ENCODE results near the gene TBX2.

Gene TBX2

GRCh38 chr17:61405686-61406536, 6.3 kb downstream of the TBX2 start:
- Histone ChIP-seq H2AFZ (ENCODE audit: low read depth) (no peak overlapping the region), H3K79me2 (ENCODE audit: insufficient read depth, low read depth) (no peaks in the 10 kb centered on the region), H3K36me3 (ENCODE audit: insufficient read depth) (no peaks in the 10 kb centered on the region), H3K27me3 (ENCODE audit: insufficient read depth, low read depth) (no peaks in the 10 kb centered on the region; the same call in 1 of the 2 replicates), H3K9ac (no peak overlapping the region), H3K27ac (no peak overlapping the region), H3K4me3 (IDR thresholded peaks at IDR 0.05; ENCODE audit: insufficient read depth, low read depth, low read length) (no peak overlapping the region), H3K4me1 (ENCODE audit: low read depth, poor library complexity, severe bottlenecking) (peaks cover 4% of the 10 kb centered on the region), H3K4me2 (no peak overlapping the region), H4K20me1 (ENCODE audit: insufficient read depth) (no peaks in the 10 kb centered on the region)
- TF ChIP-seq, protein P1, sequence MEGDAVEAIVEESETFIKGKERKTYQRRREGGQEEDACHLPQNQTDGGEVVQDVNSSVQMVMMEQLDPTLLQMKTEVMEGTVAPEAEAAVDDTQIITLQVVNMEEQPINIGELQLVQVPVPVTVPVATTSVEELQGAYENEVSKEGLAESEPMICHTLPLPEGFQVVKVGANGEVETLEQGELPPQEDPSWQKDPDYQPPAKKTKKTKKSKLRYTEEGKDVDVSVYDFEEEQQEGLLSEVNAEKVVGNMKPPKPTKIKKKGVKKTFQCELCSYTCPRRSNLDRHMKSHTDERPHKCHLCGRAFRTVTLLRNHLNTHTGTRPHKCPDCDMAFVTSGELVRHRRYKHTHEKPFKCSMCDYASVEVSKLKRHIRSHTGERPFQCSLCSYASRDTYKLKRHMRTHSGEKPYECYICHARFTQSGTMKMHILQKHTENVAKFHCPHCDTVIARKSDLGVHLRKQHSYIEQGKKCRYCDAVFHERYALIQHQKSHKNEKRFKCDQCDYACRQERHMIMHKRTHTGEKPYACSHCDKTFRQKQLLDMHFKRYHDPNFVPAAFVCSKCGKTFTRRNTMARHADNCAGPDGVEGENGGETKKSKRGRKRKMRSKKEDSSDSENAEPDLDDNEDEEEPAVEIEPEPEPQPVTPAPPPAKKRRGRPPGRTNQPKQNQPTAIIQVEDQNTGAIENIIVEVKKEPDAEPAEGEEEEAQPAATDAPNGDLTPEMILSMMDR (conservative IDR thresholded peaks at IDR 0.05; ENCODE audit: low read depth, low read length): no peak

- H3K27me3 ChIP-seq (ENCODE audit: insufficient read depth, low read depth): no peaks in the 10 kb centered on the region; the same call in 1 of the 2 replicates
- H3K79me2 ChIP-seq (ENCODE audit: insufficient read depth, low read depth): no peaks in the 10 kb centered on the region
- TF ChIP-seq, protein P1 (conservative IDR thresholded peaks at IDR 0.05; ENCODE audit: low read depth, low read length): no peak
- peaks cover 4% of the 10 kb centered on the region for H3K4me1 ChIP-seq (ENCODE audit: low read depth, poor library complexity, severe bottlenecking)
- no peak overlapping the region for H3K4me2 ChIP-seq
- no peak overlapping the region for H3K9ac ChIP-seq
- no peaks in the 10 kb centered on the region for H4K20me1 ChIP-seq (ENCODE audit: insufficient read depth)
- H3K36me3 ChIP-seq (ENCODE audit: insufficient read depth): no peaks in the 10 kb centered on the region
- no peak overlapping the region for H2AFZ ChIP-seq (ENCODE audit: low read depth)
- H3K4me3 ChIP-seq (IDR thresholded peaks at IDR 0.05; ENCODE audit: insufficient read depth, low read depth, low read length): no peak overlapping the region
- no peak overlapping the region for H3K27ac ChIP-seq
Measured at GRCh38 chr17:61406537-61406845, 6.8 kb downstream of the TBX2 start.

- Histone ChIP-seq H2AFZ (ENCODE audit: low read depth) (no peak overlapping the region), H4K20me1 (ENCODE audit: insufficient read depth) (no peaks in the 10 kb centered on the region), H3K36me3 (ENCODE audit: insufficient read depth) (no peaks in the 10 kb centered on the region), H3K4me1 (ENCODE audit: low read depth, poor library complexity, severe bottlenecking) (peaks cover 4% of the 10 kb centered on the region), H3K9ac (no peak overlapping the region), H3K27me3 (ENCODE audit: insufficient read depth, low read depth) (no peaks in the 10 kb centered on the region; the same call in 1 of the 2 replicates), H3K4me3 (IDR thresholded peaks at IDR 0.05; ENCODE audit: insufficient read depth, low read depth, low read length) (no peak overlapping the region), H3K79me2 (ENCODE audit: insufficient read depth, low read depth) (no peaks in the 10 kb centered on the region), H3K27ac (no peak overlapping the region), H3K4me2 (no peak overlapping the region)
- TF ChIP-seq, protein P1 (conservative IDR thresholded peaks at IDR 0.05; ENCODE audit: low read depth, low read length): no peak
Measured at GRCh38 chr17:61406971-61407911, 7.6 kb downstream of the TBX2 start.

GRCh38 chr17:61408151-61409041, 8.8 kb downstream of the TBX2 start:
- Histone ChIP-seq H4K20me1 (ENCODE audit: insufficient read depth) (no peaks in the 10 kb centered on the region), H3K9ac (no peak overlapping the region), H2AFZ (ENCODE audit: low read depth) (peak overlapping the region; percentile 93; the same call in 1 of the 2 replicates), H3K4me1 (ENCODE audit: low read depth, poor library complexity, severe bottlenecking) (peaks cover 4% of the 10 kb centered on the region), H3K27ac (no peak overlapping the region), H3K79me2 (ENCODE audit: insufficient read depth, low read depth) (no peaks in the 10 kb centered on the region), H3K36me3 (ENCODE audit: insufficient read depth) (no peaks in the 10 kb centered on the region), H3K4me3 (IDR thresholded peaks at IDR 0.05; ENCODE audit: insufficient read depth, low read depth, low read length) (no peak overlapping the region), H3K4me2 (peak overlapping the region; percentile 99), H3K27me3 (ENCODE audit: insufficient read depth, low read depth) (no peaks in the 10 kb centered on the region)
- TF ChIP-seq, protein P1 (conservative IDR thresholded peaks at IDR 0.05; ENCODE audit: low read depth, low read length): no peak
